HUES48 (cell line): ENCODE data around the gene MAP2K3.

Experiments
- H3K27ac ChIP-seq: one replicate; pipeline ENCODE4 v1.7.0; 2013; ENCODE audit warnings: low read depth, low read length, inconsistent platforms
- H3K27me3 ChIP-seq: 2 replicates; pipeline ENCODE4 v1.6.1; 2013; ENCODE audit warnings: mild to moderate bottlenecking, low read length; ENCODE audit not compliant: control insufficient read depth, insufficient read depth
- H3K36me3 ChIP-seq: 2 replicates; pipeline ENCODE4 v1.6.1; 2013; ENCODE audit warnings: low read length; ENCODE audit not compliant: control insufficient read depth, insufficient read depth
- H3K4me1 ChIP-seq: 2 replicates; pipeline ENCODE4 v1.6.1; 2013; ENCODE audit warnings: mild to moderate bottlenecking, low read length; ENCODE audit not compliant: control insufficient read depth, insufficient read depth
- H3K4me3 ChIP-seq: 2 replicates; pipeline ENCODE4 v1.5.1; 2013; ENCODE audit warnings: mild to moderate bottlenecking, low read depth, low read length
- H3K9ac ChIP-seq: 2 replicates; pipeline ENCODE4 v1.6.1; 2013; ENCODE audit warnings: mild to moderate bottlenecking, low read depth, low read length, moderate library complexity
- H3K9me3 ChIP-seq: 2 replicates; pipeline ENCODE4 v1.6.1; 2013; ENCODE audit warnings: low read length; ENCODE audit not compliant: control insufficient read depth, insufficient read depth

The MAP2K3 gene

GRCh38 chr17:21285164-21286065, 904 bp downstream of the MAP2K3 start:
- Histone ChIP-seq H3K36me3 (no peaks in the 10 kb centered on the region), H3K4me3 (peak overlapping the region; percentile 67), H3K9me3 (no peaks in the 10 kb centered on the region), H3K27me3 (peaks cover 24% of the 10 kb centered on the region), H3K27ac (no peak overlapping the region), H3K4me1 (peaks cover 11% of the 10 kb centered on the region; the same call in 1 of the 2 replicates), H3K9ac (no peak overlapping the region)

- no peak overlapping the region for H3K27ac ChIP-seq
- no peak overlapping the region for H3K9ac ChIP-seq
- H3K9me3 ChIP-seq: no peaks in the 10 kb centered on the region
- H3K27me3 ChIP-seq: peaks cover 24% of the 10 kb centered on the region
- peak overlapping the region; percentile 67 for H3K4me3 ChIP-seq
- H3K36me3 ChIP-seq: no peaks in the 10 kb centered on the region
- peaks cover 11% of the 10 kb centered on the region; the same call in 1 of the 2 replicates for H3K4me1 ChIP-seq
These were observed 1.7 kb downstream of the MAP2K3 start for GRCh38 chr17:21286066-21286770.

GRCh38 chr17:21286909-21287702, 2.6 kb downstream of the MAP2K3 start:
- Histone ChIP-seq H3K9ac (no peak overlapping the region), H3K9me3 (peaks cover 4% of the 10 kb centered on the region; the same call in 1 of the 2 replicates), H3K36me3 (no peaks in the 10 kb centered on the region), H3K27me3 (peaks cover 18% of the 10 kb centered on the region), H3K4me1 (peaks cover 11% of the 10 kb centered on the region; the same call in 1 of the 2 replicates), H3K4me3 (no peak overlapping the region), H3K27ac (no peak overlapping the region)

DNA sequence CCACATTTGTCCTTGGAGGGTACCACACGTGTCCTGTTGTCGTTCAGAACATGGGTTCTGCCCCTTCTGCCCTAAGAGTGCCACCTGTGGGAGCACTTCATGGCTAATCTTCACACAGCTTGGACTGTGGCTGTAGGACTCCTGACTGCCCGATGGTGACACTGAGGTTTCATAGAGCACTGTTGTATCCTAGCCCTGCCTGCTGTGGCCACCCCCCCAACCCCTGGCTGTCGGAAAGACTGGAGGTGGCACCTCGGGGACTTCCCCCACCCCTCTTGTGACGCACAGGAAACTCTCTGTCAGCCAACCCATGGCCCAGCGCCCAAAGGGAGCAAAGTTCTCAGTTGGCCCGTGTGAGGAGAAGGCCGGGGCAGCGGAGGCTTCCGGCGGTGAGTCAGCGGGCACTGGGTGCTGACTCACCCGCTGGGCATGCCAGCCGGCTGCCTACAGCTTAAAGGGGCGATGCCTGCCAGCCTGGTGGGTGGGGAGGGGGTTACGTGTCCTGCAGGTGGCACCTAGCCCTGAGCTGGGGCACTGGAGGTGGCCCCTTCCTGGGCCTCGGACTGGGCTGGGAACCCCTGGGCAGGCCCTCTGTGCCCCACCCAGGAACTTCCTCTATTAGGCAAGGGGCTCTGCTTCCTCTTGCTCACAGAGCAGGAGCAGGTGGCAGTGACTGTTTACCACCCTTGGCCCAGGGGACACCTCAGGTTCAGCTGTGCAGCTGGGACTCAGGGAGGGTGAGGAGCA, 3.4 kb downstream of the MAP2K3 start:
- no peaks in the 10 kb centered on the region for H3K36me3 ChIP-seq
- no peak overlapping the region for H3K9ac ChIP-seq
- peaks cover 11% of the 10 kb centered on the region for H3K27me3 ChIP-seq
- peaks cover 11% of the 10 kb centered on the region for H3K9me3 ChIP-seq
- no peak overlapping the region for H3K4me3 ChIP-seq
- peaks cover 11% of the 10 kb centered on the region; the same call in 1 of the 2 replicates for H3K4me1 ChIP-seq
- H3K27ac ChIP-seq: no peak overlapping the region

DNA sequence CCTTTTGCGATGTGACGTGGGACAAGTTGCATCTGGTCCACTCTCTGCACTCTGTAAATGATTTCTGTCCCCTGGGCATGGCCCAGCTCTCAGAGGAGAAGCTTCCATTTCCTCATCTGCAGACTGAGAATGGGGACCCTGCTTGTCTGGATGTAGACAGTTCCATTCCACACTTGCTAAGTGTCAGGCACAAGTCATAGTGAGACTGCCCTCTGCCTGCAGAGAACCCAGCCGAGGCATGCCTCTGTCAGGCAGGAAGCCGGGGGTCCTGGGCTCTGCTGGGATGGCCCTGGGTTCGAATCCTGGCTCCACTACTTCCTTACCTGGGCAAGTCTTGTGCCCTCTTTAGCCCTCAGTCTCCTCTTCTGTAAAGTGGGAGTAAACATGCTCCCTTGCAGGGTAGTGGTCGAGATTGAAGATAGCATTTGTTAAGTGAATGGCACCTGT, 4.1 kb downstream of the MAP2K3 start:
- H3K4me1 ChIP-seq: peaks cover 11% of the 10 kb centered on the region; the same call in 1 of the 2 replicates
- H3K36me3 ChIP-seq: no peaks in the 10 kb centered on the region
- H3K27me3 ChIP-seq: peaks cover 4% of the 10 kb centered on the region
- H3K9me3 ChIP-seq: peaks cover 11% of the 10 kb centered on the region
- no peak overlapping the region for H3K9ac ChIP-seq
- H3K4me3 ChIP-seq: no peak overlapping the region
- H3K27ac ChIP-seq: no peak overlapping the region

- H3K36me3 ChIP-seq: no peaks in the 10 kb centered on the region
- H3K4me3 ChIP-seq: no peak overlapping the region
- no peak overlapping the region for H3K9ac ChIP-seq
- peaks cover 14% of the 10 kb centered on the region for H3K9me3 ChIP-seq
- H3K4me1 ChIP-seq: peaks cover 11% of the 10 kb centered on the region; the same call in 1 of the 2 replicates
- no peaks in the 10 kb centered on the region for H3K27me3 ChIP-seq
- H3K27ac ChIP-seq: no peak overlapping the region
These were observed 4.8 kb downstream of the MAP2K3 start for GRCh38 chr17:21289175-21289901.

GRCh38 chr17:21289902-21290571, 5.5 kb downstream of the MAP2K3 start:
- Histone ChIP-seq H3K27me3 (no peaks in the 10 kb centered on the region), H3K27ac (no peak overlapping the region), H3K36me3 (no peaks in the 10 kb centered on the region), H3K9ac (no peak overlapping the region), H3K4me3 (no peak overlapping the region), H3K9me3 (peaks cover 21% of the 10 kb centered on the region), H3K4me1 (peaks cover 11% of the 10 kb centered on the region; the same call in 1 of the 2 replicates)

DNA sequence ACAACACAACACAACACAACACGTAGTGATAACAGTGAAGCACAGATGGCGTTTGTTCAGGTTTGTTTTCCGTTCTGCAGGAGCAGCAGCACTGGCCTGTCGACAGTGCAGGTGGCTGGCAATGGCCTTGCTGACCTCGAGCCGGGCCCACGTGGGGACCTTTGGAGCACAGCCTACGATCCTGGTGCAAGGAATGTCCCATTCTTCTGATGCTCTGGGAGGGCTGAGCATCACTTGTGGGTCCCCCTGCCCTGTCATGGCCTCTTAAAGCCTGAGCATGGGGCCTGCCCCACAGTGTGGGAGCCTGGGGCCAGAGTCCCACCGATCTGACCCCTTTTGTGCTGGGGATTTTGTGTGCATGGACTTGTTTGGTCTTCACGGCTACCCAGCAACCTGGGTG, 6.8 kb downstream of the MAP2K3 start:
- H3K9me3 ChIP-seq: peaks cover 26% of the 10 kb centered on the region
- H3K9ac ChIP-seq: no peak overlapping the region
- no peaks in the 10 kb centered on the region for H3K36me3 ChIP-seq
- no peak overlapping the region for H3K4me3 ChIP-seq
- H3K27me3 ChIP-seq: no peaks in the 10 kb centered on the region
- peaks cover 3% of the 10 kb centered on the region; the same call in 1 of the 2 replicates for H3K4me1 ChIP-seq
- H3K27ac ChIP-seq: no peak overlapping the region

DNA sequence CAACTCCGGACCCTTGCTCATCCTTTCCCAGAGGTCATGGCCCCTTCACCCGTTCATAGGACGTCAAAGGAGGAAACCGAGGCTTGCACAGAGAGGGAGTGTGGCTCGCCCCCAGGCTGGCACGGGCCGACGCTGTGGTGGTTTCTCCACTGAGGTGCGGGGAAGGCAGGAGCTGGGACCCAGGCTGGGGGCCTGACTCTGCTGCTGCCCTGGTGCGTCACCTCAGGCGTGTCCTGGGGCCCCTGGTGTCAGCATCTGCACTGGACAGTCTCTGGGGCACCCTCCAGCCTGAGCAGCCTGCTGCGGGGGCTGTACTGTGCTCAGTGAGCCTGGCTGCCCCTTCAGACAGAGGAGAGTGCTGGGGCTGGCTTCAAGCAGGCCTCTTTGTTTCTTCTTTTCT, 7.4 kb downstream of the MAP2K3 start:
- Histone ChIP-seq H3K27me3 (no peaks in the 10 kb centered on the region), H3K9ac (no peak overlapping the region), H3K9me3 (peaks cover 30% of the 10 kb centered on the region), H3K36me3 (no peaks in the 10 kb centered on the region), H3K4me1 (no peaks in the 10 kb centered on the region), H3K4me3 (no peak overlapping the region), H3K27ac (no peak overlapping the region)
